ENCODE measurements around the gene DLG1.

Gene DLG1

DNA sequence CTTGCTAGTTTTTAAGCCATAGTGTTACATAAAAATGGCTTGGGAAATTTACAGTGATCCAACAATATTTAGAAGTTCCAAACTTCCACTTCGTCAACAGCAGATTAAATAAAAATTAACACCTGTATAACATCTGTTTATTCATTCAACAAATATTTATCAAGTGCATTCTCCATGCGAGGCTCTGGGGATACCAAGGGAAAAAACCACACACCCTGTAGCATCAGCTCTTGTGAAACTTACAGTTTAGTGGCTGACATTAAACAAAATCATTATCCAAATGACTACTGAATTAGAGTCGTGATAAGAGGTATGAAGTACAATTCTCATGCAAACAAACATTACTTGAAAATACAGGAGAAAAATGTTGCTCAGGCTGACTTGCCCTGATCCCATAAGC is 122.9 kb downstream of the DLG1 start:
- TF ChIP-seq, protein P1, sequence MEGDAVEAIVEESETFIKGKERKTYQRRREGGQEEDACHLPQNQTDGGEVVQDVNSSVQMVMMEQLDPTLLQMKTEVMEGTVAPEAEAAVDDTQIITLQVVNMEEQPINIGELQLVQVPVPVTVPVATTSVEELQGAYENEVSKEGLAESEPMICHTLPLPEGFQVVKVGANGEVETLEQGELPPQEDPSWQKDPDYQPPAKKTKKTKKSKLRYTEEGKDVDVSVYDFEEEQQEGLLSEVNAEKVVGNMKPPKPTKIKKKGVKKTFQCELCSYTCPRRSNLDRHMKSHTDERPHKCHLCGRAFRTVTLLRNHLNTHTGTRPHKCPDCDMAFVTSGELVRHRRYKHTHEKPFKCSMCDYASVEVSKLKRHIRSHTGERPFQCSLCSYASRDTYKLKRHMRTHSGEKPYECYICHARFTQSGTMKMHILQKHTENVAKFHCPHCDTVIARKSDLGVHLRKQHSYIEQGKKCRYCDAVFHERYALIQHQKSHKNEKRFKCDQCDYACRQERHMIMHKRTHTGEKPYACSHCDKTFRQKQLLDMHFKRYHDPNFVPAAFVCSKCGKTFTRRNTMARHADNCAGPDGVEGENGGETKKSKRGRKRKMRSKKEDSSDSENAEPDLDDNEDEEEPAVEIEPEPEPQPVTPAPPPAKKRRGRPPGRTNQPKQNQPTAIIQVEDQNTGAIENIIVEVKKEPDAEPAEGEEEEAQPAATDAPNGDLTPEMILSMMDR (conservative IDR thresholded peaks at IDR 0.05; ENCODE audit: low read depth): no peak
- ChIA-PET POLR2A (ENCODE audit: low non-redundant PET) (no interaction called here), CTCF (no interaction called here)
- H3K27ac ChIP-seq: no peak overlapping the region
- DNase-seq (ENCODE audit: low spot score): no peak

DNA sequence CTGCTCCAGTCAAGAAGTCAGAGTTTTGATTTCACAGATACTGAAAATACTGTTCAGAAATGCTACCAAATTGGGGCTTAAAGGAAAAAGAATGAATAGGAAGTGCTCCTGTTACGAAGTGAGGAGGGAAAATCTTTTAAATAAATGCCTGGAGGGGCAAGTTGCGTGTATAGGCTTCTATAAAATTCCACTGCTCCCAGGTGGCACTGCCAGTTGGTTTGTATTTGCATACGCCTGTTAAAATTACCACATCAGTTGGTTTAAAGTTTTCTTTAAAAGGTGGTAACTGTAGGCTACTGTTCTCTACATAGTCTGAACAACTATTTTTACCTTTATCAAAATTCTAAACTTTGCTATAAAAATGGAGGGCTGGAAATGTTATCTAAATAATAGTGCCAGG is 123.5 kb downstream of the DLG1 start:
- no peak for DNase-seq (ENCODE audit: low spot score)
- TF ChIP-seq, protein P1 (conservative IDR thresholded peaks at IDR 0.05; ENCODE audit: low read depth): no peak
- ChIA-PET POLR2A (ENCODE audit: low non-redundant PET) (no interaction called here), CTCF (no interaction called here)
- no peak overlapping the region for H3K27ac ChIP-seq

DNA sequence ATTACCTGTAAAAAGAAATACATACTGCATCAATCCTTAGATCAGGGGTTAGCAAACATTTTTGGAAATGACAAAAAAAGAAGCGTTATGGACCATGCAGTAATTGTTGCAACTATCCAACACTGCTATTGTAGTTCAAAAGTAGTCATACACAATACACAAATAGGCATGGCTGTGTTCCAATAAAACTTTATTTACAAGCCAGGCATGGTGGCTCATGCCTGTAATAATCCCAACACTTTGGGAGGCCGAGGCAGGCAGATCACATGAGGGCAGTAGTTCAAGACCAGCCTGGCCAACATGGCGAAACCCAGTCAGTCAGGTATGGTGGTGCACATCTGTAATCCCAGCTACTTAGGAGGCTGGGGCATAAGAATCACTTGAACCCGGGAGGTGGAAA is 124.8 kb downstream of the DLG1 start:
- CTCF ChIA-PET: no interaction called here
- POLR2A ChIA-PET (ENCODE audit: low non-redundant PET): no interaction called here
- TF ChIP-seq, protein P1 (conservative IDR thresholded peaks at IDR 0.05; ENCODE audit: low read depth): no peak
- DNase-seq (ENCODE audit: low spot score): no peak
- H3K27ac ChIP-seq: no peak overlapping the region

DNA sequence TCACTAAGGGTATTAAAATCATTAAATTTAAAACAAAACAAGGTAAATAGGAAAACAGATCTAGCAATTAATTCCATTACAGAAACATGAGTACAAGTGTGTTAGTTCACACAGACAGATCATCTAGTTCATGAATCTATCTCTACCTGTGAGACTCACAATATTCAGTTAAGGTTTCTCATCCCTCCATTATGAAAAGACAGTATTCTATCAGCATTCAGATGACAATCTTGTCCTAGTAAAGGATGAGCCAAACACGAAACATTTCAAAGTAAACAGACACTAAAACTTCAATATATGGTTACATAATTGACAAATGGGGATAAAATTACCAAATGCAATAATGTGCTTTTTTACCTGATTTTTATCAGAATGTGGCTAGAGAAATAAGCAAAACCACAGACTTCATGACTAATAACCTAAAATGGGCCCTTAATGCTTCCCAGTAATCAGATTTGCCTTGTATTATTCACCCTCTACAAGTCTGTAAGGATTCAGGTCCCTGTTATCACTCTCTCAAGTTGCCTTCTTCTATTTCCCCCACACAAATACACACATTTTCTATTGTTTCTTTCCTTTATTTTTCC is 126.8 kb downstream of the DLG1 start:
- ChIA-PET CTCF (no interaction called here), POLR2A (ENCODE audit: low non-redundant PET) (no interaction called here)
- TF ChIP-seq, protein P1 (conservative IDR thresholded peaks at IDR 0.05; ENCODE audit: low read depth): no peak
- no peak overlapping the region for H3K27ac ChIP-seq
- DNase-seq (ENCODE audit: low spot score): no peak

DNA sequence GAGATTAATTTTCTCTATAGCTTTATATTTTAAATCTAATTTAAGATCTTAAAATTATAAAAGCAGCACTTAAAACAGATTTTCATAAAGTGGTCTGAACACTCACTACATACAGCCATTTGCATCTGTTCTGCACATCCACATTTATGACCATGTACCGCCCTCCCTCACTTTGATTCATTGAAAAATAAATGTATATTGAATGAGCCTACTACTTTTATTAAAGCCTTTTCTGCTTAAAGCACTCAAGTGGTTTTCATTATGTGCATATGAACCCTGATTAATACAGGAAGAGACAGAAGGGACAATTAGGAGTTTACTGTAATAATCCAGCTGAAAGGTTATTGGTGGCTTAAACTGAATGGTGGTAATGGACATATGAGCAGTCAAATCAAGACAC is 129.4 kb downstream of the DLG1 start:
- CTCF ChIA-PET: interaction anchor here (0.5 to 0.8 kb wide), 3 partner anchors 8 to 18 kb away, joined by 3 to 4 read pairs (median 3); no protein-coding TSS in a partner anchor
- POLR2A ChIA-PET (ENCODE audit: low non-redundant PET): no interaction called here
- TF ChIP-seq, protein P1 (conservative IDR thresholded peaks at IDR 0.05; ENCODE audit: low read depth): no peak
- DNase-seq (ENCODE audit: low spot score): no peak
- H3K27ac ChIP-seq: no peak overlapping the region

DNA sequence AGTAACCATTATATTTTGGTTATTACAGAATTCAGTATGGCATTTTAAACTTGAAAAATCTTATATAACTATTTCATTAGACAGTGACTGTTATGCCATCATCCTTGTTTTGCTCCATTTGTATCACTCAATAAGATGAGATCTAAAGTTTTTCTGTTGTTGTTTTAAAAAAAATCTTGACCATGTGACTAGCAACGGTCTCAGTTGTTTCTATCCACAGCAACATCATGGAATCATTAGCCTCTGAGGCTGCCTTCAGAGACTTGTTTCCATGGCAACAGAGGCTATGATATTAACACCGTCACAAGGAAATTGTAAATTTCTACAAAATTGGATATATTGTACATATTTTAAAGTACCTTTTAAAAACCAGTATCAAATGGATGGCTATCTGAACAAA is 129.8 kb downstream of the DLG1 start:
- TF ChIP-seq, protein P1 (conservative IDR thresholded peaks at IDR 0.05; ENCODE audit: low read depth): no peak
- POLR2A ChIA-PET (ENCODE audit: low non-redundant PET): no interaction called here
- no peak for DNase-seq (ENCODE audit: low spot score)
- H3K27ac ChIP-seq: no peak overlapping the region
- CTCF ChIA-PET: interaction anchor here (0.5 kb wide), 1 partner anchor 18 kb away, joined by 3 read pairs; no protein-coding TSS in a partner anchor
